GM18526 (cell line): ENCODE results near the gene FUT3.

ENCODE experiments used
- POLR2A ChIP-seq: IDR thresholded peaks from 3 replicates; pipeline ENCODE4 v1.6.1; 2011; ENCODE audit not compliant: insufficient read length; ENCODE audit errors: extremely low read depth

Gene FUT3

DNA sequence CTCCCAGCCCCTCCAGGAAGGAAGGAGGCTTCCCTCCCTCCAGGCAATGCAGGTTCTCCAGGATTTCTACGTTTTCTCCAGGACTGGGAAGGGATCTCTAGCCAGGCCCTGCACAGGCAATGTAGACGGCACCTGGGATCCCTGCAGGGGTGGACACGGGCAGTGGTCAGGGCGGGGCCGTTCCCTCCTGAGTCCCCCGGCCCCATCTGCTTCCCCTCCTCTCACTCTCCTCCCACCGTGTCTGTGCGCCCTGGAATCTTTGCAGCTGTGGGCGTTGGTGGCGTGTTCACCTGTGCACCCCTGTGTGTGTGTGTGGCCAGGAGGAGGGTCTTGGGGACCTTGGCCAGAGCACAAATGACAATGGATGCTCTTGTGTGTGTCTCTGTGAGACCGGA is 36.4 kb downstream of the FUT3 start:
- no peak for TF ChIP-seq POLR2A

DNA sequence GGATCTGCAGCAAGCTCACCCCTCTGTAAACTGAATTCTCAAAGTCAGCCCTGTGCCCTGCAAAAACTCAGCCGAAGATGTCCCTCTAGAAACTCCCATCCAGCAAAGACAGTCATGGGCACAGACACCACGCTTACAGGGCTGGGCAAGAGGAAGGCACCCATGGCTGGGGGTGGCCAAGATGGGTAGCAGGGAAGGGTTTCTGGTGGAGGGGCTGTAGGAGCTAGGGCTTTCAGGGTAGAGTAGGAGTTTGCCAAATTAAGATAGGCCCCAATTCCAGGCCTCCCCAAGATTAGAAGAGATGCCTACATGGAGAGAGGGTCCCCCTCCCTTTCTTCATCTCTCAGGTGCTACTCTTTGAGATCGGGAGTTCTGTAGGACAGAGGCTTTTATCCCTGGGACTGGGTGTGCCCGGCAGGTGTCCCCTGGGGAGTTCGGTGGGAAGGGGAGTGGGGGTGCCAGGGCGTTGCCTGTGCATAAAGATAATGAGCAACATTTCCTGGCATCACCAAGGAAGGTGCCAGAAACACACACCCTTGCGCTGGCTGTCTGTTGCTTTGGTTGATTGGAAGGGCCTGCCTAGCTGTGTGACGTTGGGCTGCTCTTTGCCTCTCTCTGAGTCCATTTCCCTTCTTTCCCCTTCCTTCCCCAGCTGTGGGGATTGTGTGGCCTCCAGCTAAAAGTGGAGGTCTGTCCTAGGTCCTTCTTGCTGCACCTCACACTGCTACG is 37.0 kb downstream of the FUT3 start:
- TF ChIP-seq POLR2A: no peak

DNA sequence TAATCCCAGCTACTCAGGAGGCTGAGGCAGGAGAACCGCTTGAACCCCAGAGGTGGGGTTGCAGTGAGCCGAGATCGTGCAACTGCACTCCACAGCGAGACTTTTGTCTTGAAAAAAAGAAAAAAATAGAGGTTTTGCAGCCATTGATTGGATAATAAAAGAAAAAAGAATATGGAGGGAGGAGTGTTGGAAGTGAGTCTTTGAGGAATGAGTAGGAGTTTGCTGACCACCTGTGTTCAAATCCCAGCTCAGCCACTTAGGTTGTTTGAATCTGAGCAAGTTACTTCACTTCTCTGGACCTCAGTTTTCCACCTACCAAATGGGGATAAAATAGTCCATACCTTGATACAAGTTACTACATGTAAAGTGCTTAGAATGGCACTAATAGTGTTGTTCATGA is 40.1 kb downstream of the FUT3 start:
- TF ChIP-seq POLR2A: no peak

DNA sequence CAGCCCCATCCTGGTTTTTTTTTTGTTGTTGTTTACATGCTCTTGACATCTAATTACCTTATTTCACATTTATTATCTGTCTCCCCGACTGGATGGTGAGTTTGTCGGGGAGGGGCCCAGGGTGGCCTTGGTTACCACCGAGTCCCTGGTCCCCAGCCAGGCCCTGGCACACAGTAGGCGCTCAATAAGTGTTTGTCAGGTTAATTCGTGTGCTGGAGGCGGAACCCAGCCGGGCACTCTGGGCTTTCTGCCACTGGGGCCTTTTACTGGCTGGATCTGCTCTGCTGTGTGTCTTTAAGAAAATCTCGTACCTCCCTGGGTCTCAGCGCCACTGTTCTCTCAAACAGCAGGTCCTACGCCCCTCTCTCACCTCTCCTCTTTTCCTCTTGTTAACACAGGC is 41.8 kb downstream of the FUT3 start:
- TF ChIP-seq POLR2A: no peak

DNA sequence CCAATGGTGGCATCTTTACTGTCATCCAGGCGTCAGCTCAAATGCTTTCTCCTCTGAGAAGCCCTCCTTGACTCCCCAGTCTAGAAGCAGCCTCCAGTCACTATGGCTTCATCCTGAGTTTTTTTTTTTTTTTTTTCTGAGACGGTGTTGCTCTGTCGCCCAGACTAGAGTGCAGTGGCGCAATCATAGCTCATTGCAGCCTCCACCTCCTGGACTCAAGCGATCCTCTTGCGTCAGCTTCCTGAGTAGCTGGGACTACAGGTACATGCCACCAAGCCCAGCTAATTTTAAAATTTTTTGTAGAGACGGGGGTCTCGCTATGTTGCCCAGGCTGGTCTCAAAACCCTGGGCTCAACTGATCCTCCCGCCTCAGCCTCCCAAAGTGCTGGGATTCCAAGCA is 42.2 kb downstream of the FUT3 start:
- no peak for TF ChIP-seq POLR2A

DNA sequence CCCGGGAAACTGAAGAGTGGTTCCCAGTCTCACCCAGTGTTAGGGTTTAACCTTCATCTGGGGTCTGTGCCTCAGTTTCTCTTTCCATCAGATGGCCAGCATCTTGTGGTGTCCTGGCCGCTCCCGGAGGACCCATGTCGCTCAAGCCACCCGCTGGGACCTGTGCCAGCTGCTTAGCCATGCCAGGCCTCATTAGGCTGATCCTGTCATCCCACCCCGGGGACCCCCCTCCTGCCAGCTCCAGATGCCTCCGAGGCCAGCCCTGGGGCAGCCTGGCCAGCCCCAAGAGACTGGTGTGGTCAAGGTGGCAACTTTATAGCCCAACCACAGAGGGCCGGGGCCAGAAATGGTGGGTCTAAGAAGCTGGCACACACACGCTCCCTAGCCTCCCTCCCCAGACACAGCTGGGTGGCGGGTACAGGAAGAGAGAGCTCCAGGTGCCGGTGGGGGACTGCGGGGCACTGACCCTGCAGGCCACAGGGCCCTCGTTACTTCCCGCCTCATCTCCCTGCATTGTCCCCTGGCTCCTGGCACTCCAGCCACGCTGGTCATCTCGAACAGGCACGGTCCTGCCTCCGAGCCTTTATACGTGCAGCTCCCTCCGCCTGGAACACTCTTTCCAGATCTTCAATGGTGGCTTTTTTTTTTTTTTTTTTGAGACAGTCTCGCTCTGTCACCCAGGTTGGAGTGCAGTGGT is 43.0 kb downstream of the FUT3 start:
- TF ChIP-seq POLR2A: no peak

DNA sequence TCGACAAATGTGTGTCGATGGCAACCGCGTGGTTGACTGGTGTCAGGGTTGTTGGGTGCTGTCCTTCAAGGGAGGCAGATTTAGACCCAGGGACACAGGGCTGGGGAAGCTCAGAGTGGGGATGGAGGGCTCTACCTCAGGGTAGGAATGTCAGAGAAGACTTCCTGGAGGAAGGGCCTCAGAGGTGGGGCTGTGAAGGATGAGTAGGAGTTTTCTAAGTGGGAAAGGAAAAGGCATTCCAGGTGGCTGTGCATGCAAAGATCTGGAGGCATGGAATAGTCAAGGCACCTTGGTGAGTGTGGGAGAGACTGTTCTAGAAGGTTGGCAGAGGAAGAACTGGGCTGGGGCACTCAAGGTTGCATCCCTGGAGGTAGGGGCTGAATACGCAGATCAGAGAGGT is 44.3 kb downstream of the FUT3 start:
- no peak for TF ChIP-seq POLR2A

DNA sequence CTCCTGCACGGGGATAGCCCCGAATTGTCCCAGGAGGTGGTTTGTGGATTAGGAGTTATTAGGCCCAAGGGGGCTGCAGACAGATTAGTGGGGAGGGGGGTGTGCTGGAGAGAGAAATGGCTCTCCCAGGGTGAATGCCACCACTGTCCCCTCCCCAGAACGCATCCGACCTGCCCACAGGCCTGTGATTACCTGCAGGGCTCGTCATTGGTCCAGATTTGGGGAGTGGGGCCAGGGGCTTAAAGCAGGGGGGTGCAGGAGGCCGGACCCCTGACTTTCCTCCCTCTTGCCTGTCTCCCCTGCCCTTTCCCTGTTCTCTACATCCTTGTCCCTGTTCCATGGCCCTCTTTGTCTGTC is 45.1 kb downstream of the FUT3 start:
- no peak for TF ChIP-seq POLR2A

DNA sequence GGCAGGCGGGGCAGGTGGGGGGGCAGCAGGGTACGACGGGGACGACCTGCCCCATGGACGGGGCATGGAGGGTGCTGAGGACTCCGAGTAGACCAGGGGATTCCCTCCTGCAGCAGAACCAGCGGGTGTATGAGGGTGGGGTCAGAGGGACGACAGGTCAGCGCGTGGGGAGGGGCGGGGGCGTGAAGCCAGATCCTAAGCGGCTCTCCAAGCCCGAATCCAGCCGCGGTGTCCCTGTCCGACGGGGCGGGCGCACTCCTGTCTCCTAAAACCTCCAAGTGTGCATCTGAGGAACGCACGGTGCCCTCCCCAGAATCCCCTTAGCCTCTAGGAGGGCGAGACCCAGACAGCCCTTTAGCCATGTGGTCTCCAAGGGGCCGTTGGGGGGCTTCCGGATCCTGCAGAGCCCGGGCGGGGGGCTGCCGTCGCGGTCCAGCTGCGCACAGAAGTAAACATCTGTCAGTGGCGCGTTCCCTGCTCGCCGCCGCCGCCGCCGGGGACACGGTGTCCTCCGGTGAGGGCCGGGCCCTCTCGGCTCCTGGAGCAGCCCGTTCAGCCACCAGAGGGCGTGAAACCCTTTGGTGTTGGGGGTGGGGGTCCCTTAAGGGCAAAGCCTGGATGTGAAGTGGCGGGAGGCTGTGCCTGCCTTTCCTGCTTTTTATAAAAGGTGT is 45.7 kb downstream of the FUT3 start:
- no peak for TF ChIP-seq POLR2A

DNA sequence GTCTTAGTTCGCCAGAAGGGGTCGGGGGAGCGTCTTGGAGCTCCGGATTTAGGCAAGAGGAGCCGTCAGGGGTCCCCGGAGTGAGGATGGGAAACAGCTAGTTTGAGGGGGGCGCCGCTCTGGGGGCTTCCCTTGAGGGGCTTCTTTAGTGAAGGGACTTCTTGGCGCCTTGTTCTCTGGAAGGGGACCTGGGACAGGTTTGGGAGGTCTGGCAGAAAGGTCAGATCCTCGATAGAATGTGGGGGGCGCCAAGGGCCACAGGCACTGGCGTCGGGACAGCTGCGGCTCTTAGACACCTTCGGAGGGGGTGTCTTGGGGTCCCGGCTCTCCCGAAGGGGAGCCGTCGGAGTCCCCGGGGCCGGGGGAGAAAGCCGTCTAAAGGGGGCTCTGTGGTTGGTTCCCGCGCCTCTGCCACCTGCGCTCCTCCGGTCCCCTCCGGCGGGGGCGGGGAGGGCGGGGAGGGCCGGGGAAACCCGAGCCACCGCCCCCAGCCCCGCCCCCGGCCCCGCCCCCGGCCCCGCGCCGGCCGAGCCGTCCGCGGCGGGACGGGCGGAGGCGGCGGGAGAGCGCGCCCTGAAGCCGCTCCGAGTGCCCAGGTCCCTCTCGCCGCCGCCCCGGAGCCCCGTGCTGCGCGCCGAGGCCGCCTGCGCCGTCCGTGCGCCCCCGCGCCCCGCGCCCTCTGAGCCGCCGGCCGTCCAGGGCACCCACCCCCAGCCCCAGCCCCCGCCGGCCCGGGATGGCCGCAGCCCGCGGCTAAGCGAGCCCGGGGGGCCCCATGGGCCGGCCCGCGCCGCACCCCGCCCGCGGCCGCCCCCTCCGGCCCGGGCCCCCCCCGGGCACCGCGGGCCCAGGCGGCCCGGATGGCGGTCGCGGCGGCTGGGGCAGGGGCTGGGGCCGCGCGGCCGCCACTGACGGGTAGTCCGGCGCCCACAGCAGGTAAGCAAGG is 46.5 kb downstream of the FUT3 start, which contains the start of gene NRTN:
Gene NRTN, plus strand, starts transcription at position 552 of the 946 bp plus-strand sequence. CDS start 19,099 bp downstream, outside the sequence.
- no peak for TF ChIP-seq POLR2A

- TF ChIP-seq POLR2A: no peak
Measured at GRCh38 chr19:5803752-5804515, 47.3 kb downstream of the FUT3 start.

DNA sequence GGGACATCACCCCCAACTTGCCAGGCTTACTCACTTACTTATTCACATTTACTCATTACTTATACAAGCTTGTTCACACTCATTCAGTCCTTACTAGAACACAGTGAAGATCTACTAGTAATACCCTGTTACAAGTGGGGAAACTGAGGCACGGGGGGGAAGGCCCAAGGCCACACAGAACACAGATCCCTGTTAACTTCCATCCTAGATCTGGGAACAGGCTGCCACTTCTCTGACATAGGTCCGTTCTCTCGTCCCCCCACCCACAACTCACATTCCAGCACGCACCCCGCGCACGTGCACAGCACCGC is 47.9 kb downstream of the FUT3 start:
- TF ChIP-seq POLR2A: no peak

- TF ChIP-seq POLR2A: no peak
Measured at GRCh38 chr19:5801796-5802619, 49.2 kb downstream of the FUT3 start.
